ENCODE results near the gene ZFAND3.

DNA sequence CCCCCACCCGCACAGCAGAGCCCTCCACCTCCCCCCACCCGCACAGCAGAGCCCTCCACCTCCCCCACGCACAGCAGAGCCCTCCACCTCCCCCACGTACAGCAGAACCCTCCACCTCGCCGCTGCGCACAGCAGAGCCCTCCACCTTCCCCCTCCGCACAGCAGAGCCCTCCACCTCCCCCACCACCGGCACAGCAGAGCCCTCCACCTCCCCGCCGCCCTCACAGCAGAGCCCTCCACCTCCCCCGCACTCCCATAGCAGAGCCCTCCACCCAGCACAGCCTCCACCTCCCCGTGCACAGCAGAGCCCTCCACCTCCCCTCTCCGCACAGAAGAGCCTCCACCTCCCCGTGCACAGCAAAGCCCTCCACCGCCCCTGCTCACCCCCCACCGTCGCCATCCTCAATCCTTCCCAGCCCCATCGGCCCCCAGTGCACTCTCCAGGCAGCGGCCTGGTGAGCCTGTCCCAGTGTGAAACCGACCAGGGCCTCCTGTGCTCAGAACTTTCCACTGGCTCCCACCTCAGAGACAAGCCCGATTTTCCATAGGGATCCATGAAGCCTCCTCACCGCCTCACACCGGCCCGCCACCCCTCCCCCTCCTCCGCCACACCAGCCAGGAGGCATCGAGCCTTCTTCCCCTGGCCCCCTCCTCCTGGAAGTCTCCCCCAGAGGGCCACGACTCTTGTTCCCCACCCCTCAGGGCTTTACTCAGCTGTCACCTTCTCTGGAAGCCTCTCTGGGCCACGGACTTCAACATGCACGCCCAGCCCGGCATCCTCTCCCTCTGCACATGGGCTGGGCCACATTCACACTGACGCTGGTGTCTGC is 347.1 kb downstream of the ZFAND3 start:
- TF ChIP-seq CTCF (IDR thresholded peaks at IDR 0.05) (no peak), ZFX (IDR thresholded peaks at IDR 0.05; ENCODE audit: borderline replicate concordance) (no peak)
